ENCODE data around the gene KCNH2.

GRCh38 chr7:150993511-150993910 is 15.4 kb upstream of the KCNH2 start:
- no peak for TF ChIP-seq POLR2A (IDR thresholded peaks at IDR 0.05)
- TF ChIP-seq EP300 (IDR thresholded peaks at IDR 0.05), result no peak
